Endodermal cell (in vitro differentiated cells): Measurements from ENCODE around the gene XRCC6. TPM values are rescaled to one million over a fixed set of nuclear protein-coding genes. Genes with fewer than 3 reads are reported as not detected.

Source experiments
- DNase-seq: peaks from one replicate; pipeline ENCODE4 v3.0.0-alpha.2; 2017
- H3K27ac ChIP-seq: 2 replicates; pipeline ENCODE4 v1.5.1; 2013; ENCODE audit warnings: mild to moderate bottlenecking, low read depth, low read length, moderate library complexity
- H3K27me3 ChIP-seq: 2 replicates; pipeline ENCODE4 v1.6.1; 2013; ENCODE audit warnings: mild to moderate bottlenecking, low read length, moderate library complexity; ENCODE audit not compliant: insufficient read depth, control insufficient read depth, poor library complexity, severe bottlenecking
- H3K36me3 ChIP-seq: 2 replicates; pipeline ENCODE4 v1.7.0; 2013; ENCODE audit warnings: mild to moderate bottlenecking, low read length, moderate library complexity; ENCODE audit not compliant: control insufficient read depth, insufficient read depth
- H3K4me1 ChIP-seq: one replicate; pipeline ENCODE4 v1.7.0; 2013; ENCODE audit warnings: low read length; ENCODE audit not compliant: control insufficient read depth, insufficient read depth
- H3K4me3 ChIP-seq: 2 replicates; pipeline ENCODE4 v1.5.1; 2013; ENCODE audit warnings: mild to moderate bottlenecking, low read length, moderate library complexity
- H3K9ac ChIP-seq: 2 replicates; pipeline ENCODE4 v1.6.1; 2013; ENCODE audit warnings: mild to moderate bottlenecking, low read length, moderate library complexity; ENCODE audit not compliant: poor library complexity, severe bottlenecking; ENCODE audit errors: extremely low read depth
- H3K9me3 ChIP-seq: 2 replicates; pipeline ENCODE4 v1.6.1; 2013; ENCODE audit warnings: mild to moderate bottlenecking, low read length, moderate library complexity; ENCODE audit not compliant: control insufficient read depth
- H3K27ac Mint-ChIP-seq: 2 replicates; pipeline ENCODE4 v1.8.0; 2020; ENCODE audit warnings: mixed read lengths
- H3K27me3 Mint-ChIP-seq: 2 replicates; pipeline ENCODE4 v1.8.0; 2021; ENCODE audit warnings: mild to moderate bottlenecking, mixed read lengths; ENCODE audit not compliant: insufficient read depth
- H3K36me3 Mint-ChIP-seq: 2 replicates; pipeline ENCODE4 v1.8.0; 2020; ENCODE audit warnings: low read depth, mixed read lengths
- H3K4me1 Mint-ChIP-seq: 2 replicates; pipeline ENCODE4 v1.8.0; 2020; ENCODE audit warnings: mixed read lengths
- H3K4me3 Mint-ChIP-seq: 2 replicates; pipeline ENCODE4 v1.8.0; 2020; ENCODE audit warnings: mild to moderate bottlenecking, moderate library complexity, mixed read lengths
- H3K9me3 Mint-ChIP-seq: 2 replicates; pipeline ENCODE4 v1.8.0; 2020; ENCODE audit warnings: mild to moderate bottlenecking, mixed read lengths
- CTCF ChIP-seq: fragments of 200-600 bp; sonication (generic); conservative IDR thresholded peaks from 2 replicates; pipeline ENCODE4 v1.5.0; 2021; ENCODE audit warnings: antibody characterized with exemption, mild to moderate bottlenecking
- WGBS, 2 experiments: methylation state at CpG; one replicate each; pipeline versions ENCODE4 v1.1.5 to v1.1.7; 2013; ENCODE audit warnings: missing lambda C conversion rate in 2 of 2, mixed read lengths in 1 of 2; ENCODE audit not compliant: insufficient coverage in 1 of 2, insufficient read length in 1 of 2; 5-methylcytosine and 5-hydroxymethylcytosine counted together
- total RNA-seq, 2 donors: library from RNA; stranded (reverse); fragmentation: NEBNext Ultra II Directional in 1 of 2; extraction: Animal tissue kit (Norgen Biotek cat#: 25700) in 1 of 2; gene quantifications; 2 replicates in 1 of 2; 3 replicates in 1 of 2; pipeline ENCODE4 v1.2.1, GENCODE V29; 2021

XRCC6 gene
- total RNA-seq, 2 donors from 2014 or later = 345 to 387 TPM

- 91 to 94% methylated on average over 9 to 11 of the region's 11 CpGs for WGBS, 2 experiments
These were observed 47.4 kb upstream of the XRCC6 start for GRCh38 chr22:41573677-41574076.

GRCh38 chr22:41574847-41575381 lies 46.2 kb upstream of the XRCC6 start:
- Histone ChIP-seq H3K27me3 (no peaks in the 10 kb centered on the region), H3K27ac (no peak overlapping the region), H3K4me3 (no peak overlapping the region), H3K4me1 (no peaks in the 10 kb centered on the region), H3K9me3 (no peaks in the 10 kb centered on the region), H3K9ac (no peak overlapping the region), H3K36me3 (peaks cover 10% of the 10 kb centered on the region)
- WGBS, 2 experiments = 94 to 96% methylated on average over 15 to 26 of the region's 26 CpGs
- H3K27me3 Mint-ChIP-seq = no peaks in the 10 kb centered on the region
- H3K4me1 Mint-ChIP-seq = no peaks in the 10 kb centered on the region
- no peaks in the 10 kb centered on the region for H3K9me3 Mint-ChIP-seq
- H3K4me3 Mint-ChIP-seq = no peak overlapping the region
- peaks cover 16% of the 10 kb centered on the region for H3K36me3 Mint-ChIP-seq
- H3K27ac Mint-ChIP-seq = no peak overlapping the region
- no peak for TF ChIP-seq CTCF
- no peak for DNase-seq

More at GRCh38 chr22:41573677-41574076, 47.4 kb upstream of the XRCC6 start:
- no peak overlapping the region for H3K27ac Mint-ChIP-seq
- H3K4me3 Mint-ChIP-seq = no peak overlapping the region
- Histone ChIP-seq H3K9me3 (no peaks in the 10 kb centered on the region), H3K4me1 (no peaks in the 10 kb centered on the region), H3K9ac (no peak overlapping the region), H3K4me3 (no peak overlapping the region), H3K27me3 (no peaks in the 10 kb centered on the region), H3K27ac (peak overlapping the region; percentile 17), H3K36me3 (peaks cover 4% of the 10 kb centered on the region)
- H3K27me3 Mint-ChIP-seq = no peaks in the 10 kb centered on the region
- H3K36me3 Mint-ChIP-seq = peaks cover 16% of the 10 kb centered on the region
- no peak for DNase-seq
- H3K4me1 Mint-ChIP-seq = no peaks in the 10 kb centered on the region
- TF ChIP-seq CTCF = no peak
- no peaks in the 10 kb centered on the region for H3K9me3 Mint-ChIP-seq

- Histone ChIP-seq H3K27ac (no peak overlapping the region), H3K27me3 (no peaks in the 10 kb centered on the region), H3K4me3 (no peak overlapping the region), H3K36me3 (peaks cover 12% of the 10 kb centered on the region), H3K9ac (no peak overlapping the region), H3K4me1 (no peaks in the 10 kb centered on the region), H3K9me3 (no peaks in the 10 kb centered on the region)
- no peaks in the 10 kb centered on the region for H3K9me3 Mint-ChIP-seq
- TF ChIP-seq CTCF = no peak
- no peak for DNase-seq
- peaks cover 16% of the 10 kb centered on the region for H3K36me3 Mint-ChIP-seq
- no peak overlapping the region for H3K4me3 Mint-ChIP-seq
- H3K27me3 Mint-ChIP-seq = no peaks in the 10 kb centered on the region
- no peak overlapping the region for H3K27ac Mint-ChIP-seq
- no peaks in the 10 kb centered on the region for H3K4me1 Mint-ChIP-seq
- WGBS, 2 experiments = 93% methylated on average over 15 of the region's 15 CpGs; no CpG with 5 or more reads in 1 of the 2 experiments
These were observed 45.6 kb upstream of the XRCC6 start for GRCh38 chr22:41575533-41575932.
